T-helper 1 cell treated with Interleukin-12 subunit alpha and Interleukin-12 subunit beta and Interleukin-4 antibody, amounts not matched to agents 30 μg/mL and 1 μg/mL, for 36 hours (primary cell): ENCODE measurements around the gene GALNT17.

Experiments
- H3K27ac Mint-ChIP-seq: one replicate; pipeline ENCODE4 v1.8.0; 2021; ENCODE audit warnings: mild to moderate bottlenecking, mixed read lengths
- H3K27me3 Mint-ChIP-seq: one replicate; pipeline ENCODE4 v1.8.0; 2021; ENCODE audit warnings: low read depth, mixed read lengths
- H3K36me3 Mint-ChIP-seq: one replicate; pipeline ENCODE4 v1.8.0; 2021; ENCODE audit warnings: low read depth, mixed read lengths
- H3K4me1 Mint-ChIP-seq: one replicate; pipeline ENCODE4 v1.8.0; 2021; ENCODE audit warnings: low read depth, mixed read lengths
- H3K4me3 Mint-ChIP-seq: one replicate; pipeline ENCODE4 v1.8.0; 2021; ENCODE audit warnings: mild to moderate bottlenecking, moderate library complexity, mixed read lengths
- H3K9me3 Mint-ChIP-seq: one replicate; pipeline ENCODE4 v1.8.0; 2021; ENCODE audit warnings: mixed read lengths

Gene GALNT17

DNA sequence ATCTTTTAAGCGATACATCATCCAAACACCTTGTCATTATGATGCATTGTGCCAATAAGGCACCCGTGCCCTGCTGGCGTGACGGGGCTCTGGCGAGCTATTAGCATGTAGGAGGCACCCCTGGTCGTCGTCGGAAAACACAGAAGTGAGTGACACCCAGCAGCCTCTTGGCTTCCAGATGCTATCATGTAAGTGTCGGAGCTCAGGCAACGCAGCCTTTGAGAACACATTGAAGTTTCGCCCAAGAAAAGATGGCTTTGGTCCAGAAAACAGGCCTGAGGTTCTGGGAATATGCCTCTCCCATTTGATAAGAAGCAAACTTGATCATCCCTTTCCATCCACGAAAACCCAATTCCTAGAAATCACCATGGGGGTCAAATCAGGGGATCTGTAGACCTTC is 555.3 kb downstream of the GALNT17 start:
- no peaks in the 10 kb centered on the region for H3K4me1 Mint-ChIP-seq
- H3K27ac Mint-ChIP-seq = no peak overlapping the region
- H3K36me3 Mint-ChIP-seq = no peaks in the 10 kb centered on the region
- no peaks in the 10 kb centered on the region for H3K27me3 Mint-ChIP-seq
- H3K4me3 Mint-ChIP-seq = no peak overlapping the region
- peaks cover 29% of the 10 kb centered on the region for H3K9me3 Mint-ChIP-seq

DNA sequence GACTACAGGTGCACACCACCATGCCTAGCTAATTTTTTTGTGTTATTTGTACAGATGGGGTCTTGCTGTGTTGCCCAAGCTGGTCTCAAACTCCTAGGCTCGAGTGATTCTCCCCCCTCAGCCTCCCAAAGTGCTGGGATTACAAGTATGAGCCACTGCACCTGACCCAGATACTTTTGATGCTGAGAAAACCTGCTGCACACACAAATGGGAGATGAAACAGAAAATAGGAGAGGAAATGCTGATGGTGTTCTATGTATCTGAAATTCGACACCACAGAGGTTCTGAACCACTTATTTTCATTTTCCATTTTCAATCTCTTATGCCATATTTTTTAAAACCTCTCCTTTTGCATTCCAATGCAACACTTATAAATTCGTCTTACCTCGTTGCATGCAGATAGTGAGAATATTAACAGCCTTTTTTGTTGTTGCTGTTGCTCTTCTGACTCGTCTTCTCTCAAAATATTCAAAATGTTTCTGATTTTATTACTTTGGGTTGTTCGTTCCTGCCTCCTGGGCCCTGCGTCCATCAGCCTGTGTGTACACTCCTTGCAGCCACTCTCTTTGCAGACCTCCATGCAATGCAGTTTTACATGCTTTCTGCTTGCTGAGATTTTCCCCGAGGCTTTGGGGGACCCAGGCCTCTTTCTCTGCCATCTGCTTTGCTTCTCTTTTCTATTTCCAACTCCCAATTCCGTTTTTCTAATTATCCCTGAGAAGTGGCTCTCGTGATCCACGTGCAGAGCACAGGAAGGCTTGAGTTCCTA is 556.1 kb downstream of the GALNT17 start:
- Mint-ChIP-seq H3K36me3 (no peaks in the 10 kb centered on the region), H3K4me3 (no peak overlapping the region), H3K4me1 (no peaks in the 10 kb centered on the region), H3K27me3 (no peaks in the 10 kb centered on the region), H3K9me3 (peaks cover 29% of the 10 kb centered on the region), H3K27ac (no peak overlapping the region)

DNA sequence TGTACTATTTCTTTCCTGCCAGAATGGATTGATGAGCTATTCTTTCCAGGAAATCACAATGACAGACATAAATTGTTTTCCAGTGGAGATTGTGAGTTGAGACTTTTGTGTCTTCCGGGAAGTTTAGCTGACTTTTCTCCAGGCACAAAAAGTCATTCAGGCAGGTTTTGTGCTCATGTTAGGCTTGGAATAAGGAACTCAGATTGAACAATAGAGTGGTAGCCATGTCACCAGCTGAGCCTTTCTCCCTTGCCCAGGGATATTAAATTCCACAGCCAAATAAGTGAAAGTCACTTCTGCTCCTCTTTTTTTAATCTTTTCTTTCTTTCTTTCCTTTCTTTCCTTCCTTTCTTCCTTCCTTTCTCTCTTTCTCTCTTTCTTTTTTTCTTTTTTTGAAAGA is 559.6 kb downstream of the GALNT17 start:
- no peaks in the 10 kb centered on the region for H3K4me1 Mint-ChIP-seq
- peaks cover 23% of the 10 kb centered on the region for H3K9me3 Mint-ChIP-seq

DNA sequence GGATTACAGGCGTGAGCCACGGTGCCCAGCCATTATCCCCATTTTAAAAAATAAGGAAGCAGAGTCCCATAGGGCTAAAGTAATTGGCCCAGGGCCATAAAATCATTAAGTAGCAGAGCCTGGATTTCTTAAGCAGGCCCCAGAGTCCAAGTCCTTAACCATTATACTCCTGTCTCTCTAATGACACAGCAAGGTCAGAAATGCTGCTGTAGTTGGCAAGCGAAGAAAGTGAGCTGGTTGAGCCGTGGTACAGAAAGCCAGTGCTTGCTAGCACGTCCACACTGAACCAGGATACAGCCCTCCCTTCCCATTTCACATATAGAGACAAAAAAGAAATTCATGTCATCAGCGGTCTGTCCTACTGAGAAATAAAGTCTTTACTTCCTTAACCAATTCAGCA is 562.7 kb downstream of the GALNT17 start:
- H3K36me3 Mint-ChIP-seq = no peaks in the 10 kb centered on the region
- peaks cover 17% of the 10 kb centered on the region for H3K9me3 Mint-ChIP-seq
- H3K4me3 Mint-ChIP-seq = no peak overlapping the region
- H3K27me3 Mint-ChIP-seq = no peaks in the 10 kb centered on the region
- no peak overlapping the region for H3K27ac Mint-ChIP-seq
- no peaks in the 10 kb centered on the region for H3K4me1 Mint-ChIP-seq

More for the DNA sequence above, 559.6 kb downstream of the GALNT17 start:
- Mint-ChIP-seq H3K4me3 (no peak overlapping the region), H3K27me3 (no peaks in the 10 kb centered on the region), H3K27ac (no peak overlapping the region), H3K36me3 (no peaks in the 10 kb centered on the region)

DNA sequence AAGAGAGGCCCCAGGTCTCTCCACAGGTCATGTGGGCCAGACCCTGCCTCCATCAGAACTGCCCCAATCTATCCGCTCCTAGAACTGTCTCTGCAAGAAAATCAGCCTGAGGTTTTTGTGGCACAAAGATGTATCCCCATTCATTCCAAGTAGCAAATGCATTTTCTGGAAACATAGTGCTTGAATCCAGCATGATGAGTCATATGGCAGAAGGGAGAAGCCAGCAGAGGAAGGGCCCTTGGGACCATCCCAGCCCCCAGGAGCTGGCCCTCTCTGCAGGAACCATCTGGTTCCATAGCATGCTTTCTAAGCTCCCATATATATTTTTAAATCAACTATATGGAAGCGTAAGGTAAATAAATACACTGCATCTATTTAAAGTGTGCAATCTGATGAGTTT is 563.2 kb downstream of the GALNT17 start:
- Mint-ChIP-seq H3K4me3 (no peak overlapping the region), H3K36me3 (no peaks in the 10 kb centered on the region), H3K9me3 (peaks cover 17% of the 10 kb centered on the region), H3K4me1 (no peaks in the 10 kb centered on the region), H3K27me3 (no peaks in the 10 kb centered on the region), H3K27ac (no peak overlapping the region)

DNA sequence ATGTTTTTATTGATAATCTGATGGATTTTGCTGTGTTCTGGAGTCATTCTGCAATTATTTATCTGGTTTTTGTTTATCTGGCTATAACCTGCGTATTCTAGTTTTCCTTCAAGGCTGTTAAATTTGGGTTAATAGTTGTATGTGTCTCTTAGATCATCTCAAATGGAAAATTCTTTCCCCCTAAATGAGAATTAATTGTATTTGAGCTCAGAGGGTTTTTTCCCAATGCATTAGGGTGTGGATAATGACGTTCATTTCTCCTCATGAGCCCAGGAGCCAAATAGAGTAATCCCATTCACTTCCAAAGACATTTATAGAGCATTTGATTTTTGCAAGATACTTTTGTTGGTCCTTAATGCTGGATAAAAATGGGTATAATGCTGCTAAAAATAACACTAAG is 564.6 kb downstream of the GALNT17 start:
- H3K27me3 Mint-ChIP-seq = no peaks in the 10 kb centered on the region
- no peak overlapping the region for H3K4me3 Mint-ChIP-seq
- no peaks in the 10 kb centered on the region for H3K36me3 Mint-ChIP-seq
- H3K4me1 Mint-ChIP-seq = no peaks in the 10 kb centered on the region
- peaks cover 25% of the 10 kb centered on the region for H3K9me3 Mint-ChIP-seq
- no peak overlapping the region for H3K27ac Mint-ChIP-seq

DNA sequence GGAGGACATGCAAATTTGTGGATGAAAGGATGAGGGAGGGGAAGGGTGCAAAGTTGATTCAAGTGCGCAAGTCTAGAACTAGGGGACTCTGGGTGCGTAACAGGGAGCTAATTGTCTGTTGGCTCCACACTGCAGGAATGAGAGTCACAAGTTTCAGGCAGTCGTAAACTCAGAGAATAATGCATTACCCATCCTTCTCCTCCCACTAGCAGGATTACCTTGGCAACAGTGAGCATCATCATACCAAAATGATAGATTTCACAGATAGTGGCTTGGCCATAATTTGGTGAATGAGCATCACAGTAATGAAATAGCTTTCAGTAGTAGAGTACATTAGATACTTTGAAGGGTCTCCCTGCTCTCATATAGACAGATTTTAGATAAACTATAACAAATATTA is 565.5 kb downstream of the GALNT17 start:
- Mint-ChIP-seq H3K27ac (no peak overlapping the region), H3K27me3 (no peaks in the 10 kb centered on the region), H3K36me3 (no peaks in the 10 kb centered on the region), H3K4me1 (no peaks in the 10 kb centered on the region), H3K4me3 (no peak overlapping the region), H3K9me3 (peaks cover 25% of the 10 kb centered on the region)

DNA sequence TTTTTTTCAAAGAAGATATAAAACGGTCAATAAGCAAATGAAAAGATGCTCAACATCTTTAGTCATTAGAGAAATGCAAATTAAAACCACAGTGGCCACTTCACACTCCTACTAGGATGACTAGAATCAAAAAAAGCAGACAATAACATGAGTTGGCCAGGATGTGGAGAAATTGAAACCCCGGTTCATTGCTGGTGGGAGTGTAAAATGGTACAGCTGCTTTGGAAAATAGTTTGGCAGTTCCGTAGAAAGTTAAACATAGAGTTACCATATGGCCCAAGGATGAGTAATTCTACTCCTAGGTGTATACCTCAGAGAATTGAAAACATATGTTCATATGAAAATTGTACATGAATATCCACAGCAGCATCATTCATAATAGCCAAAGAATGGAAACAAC is 573.3 kb downstream of the GALNT17 start:
- no peaks in the 10 kb centered on the region for H3K4me1 Mint-ChIP-seq
- H3K27ac Mint-ChIP-seq = no peak overlapping the region
- no peaks in the 10 kb centered on the region for H3K27me3 Mint-ChIP-seq
- H3K4me3 Mint-ChIP-seq = no peak overlapping the region
- no peaks in the 10 kb centered on the region for H3K36me3 Mint-ChIP-seq
- peaks cover 21% of the 10 kb centered on the region for H3K9me3 Mint-ChIP-seq

DNA sequence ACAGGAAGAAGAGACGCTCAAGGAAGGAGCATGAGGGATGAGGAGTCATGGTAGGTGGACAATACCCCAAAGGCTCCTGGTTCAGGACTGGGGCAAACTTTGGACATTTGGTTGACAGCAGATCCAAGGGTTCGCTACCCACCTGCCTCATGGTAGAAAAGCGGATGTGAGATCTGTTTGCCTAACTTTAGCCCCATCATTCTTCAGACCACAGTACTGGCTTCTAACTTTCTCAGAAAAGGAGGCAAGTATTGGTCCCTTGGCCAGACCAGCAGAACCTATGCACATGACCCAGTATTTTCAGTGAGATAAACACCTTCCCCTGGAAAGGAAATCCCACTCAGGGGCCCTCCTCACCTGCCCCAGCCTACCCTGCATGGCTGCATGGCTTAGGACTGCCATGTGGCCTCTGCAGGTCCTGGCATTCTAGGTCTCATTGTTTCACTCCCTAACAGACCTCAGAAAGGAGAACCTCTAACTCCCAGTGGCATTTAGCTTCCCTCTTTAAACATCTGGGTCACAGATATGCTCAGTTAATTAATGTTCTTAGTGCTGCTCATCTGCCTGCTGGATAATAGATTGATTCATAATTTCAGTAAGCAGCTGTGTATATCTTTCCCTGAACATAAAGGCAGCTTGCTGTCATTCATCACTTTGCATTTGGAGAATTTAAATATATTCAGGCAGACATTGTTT is 574.1 kb downstream of the GALNT17 start:
- Mint-ChIP-seq H3K9me3 (peaks cover 13% of the 10 kb centered on the region), H3K27me3 (no peaks in the 10 kb centered on the region), H3K4me3 (no peak overlapping the region), H3K4me1 (no peaks in the 10 kb centered on the region), H3K36me3 (no peaks in the 10 kb centered on the region), H3K27ac (no peak overlapping the region)

DNA sequence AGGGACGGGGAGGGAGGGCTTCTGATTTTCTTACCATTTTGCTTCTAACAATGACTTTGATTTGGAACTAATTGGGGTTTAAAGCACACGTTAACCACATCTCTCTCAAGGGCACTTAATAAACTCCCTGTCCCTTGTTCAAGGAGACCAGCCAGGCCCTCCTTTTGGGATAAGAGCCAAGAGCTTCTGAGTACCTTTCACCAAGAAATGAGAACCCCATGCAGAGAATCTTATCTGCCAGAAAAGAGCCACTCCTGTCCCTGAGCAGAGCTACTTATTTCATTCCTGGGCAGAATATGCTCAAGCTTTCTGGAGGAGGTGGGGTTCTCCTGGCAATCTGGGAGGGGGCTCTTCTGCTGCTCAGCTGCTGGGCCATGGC is 574.6 kb downstream of the GALNT17 start:
- Mint-ChIP-seq H3K9me3 (peaks cover 13% of the 10 kb centered on the region), H3K27ac (no peak overlapping the region), H3K4me1 (no peaks in the 10 kb centered on the region), H3K27me3 (no peaks in the 10 kb centered on the region), H3K36me3 (no peaks in the 10 kb centered on the region), H3K4me3 (no peak overlapping the region)

DNA sequence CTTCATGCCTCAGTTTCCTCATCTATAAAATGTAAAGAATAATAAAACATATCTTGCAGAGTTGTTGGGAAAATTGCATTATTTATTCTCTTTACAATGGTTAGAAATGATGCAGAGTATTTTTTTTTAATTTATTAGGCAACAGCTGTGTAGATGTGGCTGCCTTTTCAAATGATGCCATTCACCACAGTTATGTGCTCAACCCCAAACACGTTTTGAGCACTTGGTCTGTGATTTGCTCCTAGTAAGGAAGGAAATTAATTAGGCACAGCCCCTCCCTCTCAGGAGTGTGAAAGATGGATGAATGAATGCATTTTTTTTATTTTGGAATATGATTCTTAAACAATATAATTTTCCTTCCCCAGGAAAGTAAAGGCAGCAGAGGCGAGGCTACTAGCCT is 575.1 kb downstream of the GALNT17 start:
- no peak overlapping the region for H3K27ac Mint-ChIP-seq
- H3K27me3 Mint-ChIP-seq = no peaks in the 10 kb centered on the region
- no peaks in the 10 kb centered on the region for H3K36me3 Mint-ChIP-seq
- peaks cover 13% of the 10 kb centered on the region for H3K9me3 Mint-ChIP-seq
- H3K4me3 Mint-ChIP-seq = no peak overlapping the region
- H3K4me1 Mint-ChIP-seq = no peaks in the 10 kb centered on the region

DNA sequence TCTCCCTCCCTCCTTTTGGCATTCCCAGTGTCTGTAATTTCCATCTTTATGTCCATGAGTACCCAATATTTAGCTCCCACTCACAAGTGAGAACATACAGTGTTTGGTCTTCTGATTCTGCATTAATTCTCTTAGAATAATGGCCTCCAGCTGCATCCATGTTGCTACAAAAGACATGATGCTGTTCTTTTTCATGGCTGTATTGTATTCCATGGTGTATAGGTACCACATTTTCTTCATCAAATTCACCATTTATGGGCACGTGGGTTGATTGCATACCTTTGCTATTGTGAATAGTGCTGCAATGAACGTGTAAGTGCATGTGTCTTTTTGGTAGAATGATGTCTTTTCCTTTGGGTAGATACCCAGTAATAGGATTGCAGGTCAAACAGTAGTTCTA is 576.8 kb downstream of the GALNT17 start:
- H3K9me3 Mint-ChIP-seq = peaks cover 10% of the 10 kb centered on the region

DNA sequence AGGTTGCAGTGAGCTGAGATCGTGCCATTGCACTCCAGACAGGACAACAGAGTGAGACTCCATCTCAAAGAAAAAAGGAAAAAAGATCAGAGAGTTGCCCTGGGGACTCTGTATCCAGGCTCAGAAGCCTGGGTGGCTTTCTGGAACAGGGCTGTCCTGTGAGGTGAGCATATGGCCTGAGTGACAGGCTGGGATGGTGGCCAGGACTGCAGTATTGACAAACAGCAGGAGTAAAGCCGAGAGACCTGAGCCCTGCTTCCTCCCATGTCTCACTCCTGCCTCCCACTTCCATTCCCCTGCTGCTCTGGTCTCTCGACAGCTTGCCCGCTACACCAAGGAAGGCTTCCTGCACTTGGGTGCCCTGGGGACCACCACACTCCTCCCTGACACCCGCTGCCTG is 578.5 kb downstream of the GALNT17 start:
- Mint-ChIP-seq H3K27me3 (no peaks in the 10 kb centered on the region), H3K4me1 (no peaks in the 10 kb centered on the region), H3K9me3 (peaks cover 9% of the 10 kb centered on the region), H3K4me3 (no peak overlapping the region), H3K36me3 (no peaks in the 10 kb centered on the region), H3K27ac (no peak overlapping the region)

More for the DNA sequence above, 576.8 kb downstream of the GALNT17 start:
- H3K4me3 Mint-ChIP-seq = no peak overlapping the region
- H3K36me3 Mint-ChIP-seq = no peaks in the 10 kb centered on the region
- no peaks in the 10 kb centered on the region for H3K4me1 Mint-ChIP-seq
- H3K27ac Mint-ChIP-seq = no peak overlapping the region
- no peaks in the 10 kb centered on the region for H3K27me3 Mint-ChIP-seq

DNA sequence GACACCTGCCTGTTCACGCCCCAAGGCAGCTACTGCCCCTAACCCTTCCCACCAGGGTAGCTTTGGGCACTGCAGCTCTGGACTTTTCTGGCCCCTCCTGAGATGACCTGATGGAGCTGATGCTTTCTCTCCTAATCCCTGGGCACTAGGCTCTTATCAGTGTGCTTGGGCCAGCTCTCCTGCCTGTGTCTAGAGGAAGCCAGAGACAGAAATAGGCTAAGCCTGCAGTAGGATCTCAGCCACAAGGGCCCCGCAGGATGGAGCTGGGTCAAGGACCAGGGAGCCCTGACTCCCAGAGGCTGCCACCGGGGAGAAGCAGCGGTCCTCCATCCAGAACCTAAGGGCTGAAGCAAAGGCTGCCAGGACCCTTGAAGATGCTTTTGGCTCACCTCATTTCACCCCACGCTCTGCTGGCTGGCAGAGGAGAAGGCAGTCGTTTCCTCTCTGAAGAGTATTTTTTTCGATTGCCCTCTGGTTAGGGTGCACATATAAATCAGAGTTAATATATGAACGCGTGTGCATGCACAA is 580.8 kb downstream of the GALNT17 start:
- H3K4me3 Mint-ChIP-seq = no peak overlapping the region
- no peak overlapping the region for H3K27ac Mint-ChIP-seq
- H3K9me3 Mint-ChIP-seq = peaks cover 6% of the 10 kb centered on the region
- H3K4me1 Mint-ChIP-seq = no peaks in the 10 kb centered on the region
- H3K36me3 Mint-ChIP-seq = no peaks in the 10 kb centered on the region
- H3K27me3 Mint-ChIP-seq = no peaks in the 10 kb centered on the region

DNA sequence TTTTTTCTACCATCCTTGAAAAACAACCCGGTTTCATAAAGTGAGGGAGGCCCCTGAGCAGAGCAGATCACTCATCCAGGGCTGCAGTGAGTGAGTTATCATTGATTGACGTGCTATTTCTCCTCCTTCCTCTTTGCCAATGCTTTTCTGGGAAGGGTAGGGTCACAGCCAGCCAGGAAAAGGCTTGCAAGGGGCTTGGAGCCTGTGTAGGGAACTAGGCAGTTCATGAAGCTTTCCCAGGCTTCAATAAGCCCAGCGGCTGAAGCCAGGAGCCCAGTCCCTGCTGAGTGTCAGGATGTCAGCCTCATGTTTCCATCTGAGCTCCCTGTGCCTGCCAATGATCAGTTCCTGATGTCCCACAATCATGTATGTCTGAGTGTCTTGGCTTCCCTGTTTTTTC is 584.7 kb downstream of the GALNT17 start:
- H3K4me1 Mint-ChIP-seq = no peaks in the 10 kb centered on the region
- H3K36me3 Mint-ChIP-seq = no peaks in the 10 kb centered on the region
- no peaks in the 10 kb centered on the region for H3K27me3 Mint-ChIP-seq
- H3K9me3 Mint-ChIP-seq = peaks cover 3% of the 10 kb centered on the region
- no peak overlapping the region for H3K27ac Mint-ChIP-seq
- no peak overlapping the region for H3K4me3 Mint-ChIP-seq
